ENCODE results near the gene STK40.

STK40 gene

GRCh38 chr1:36385410-36386264 lies at the start of gene STK40:
STK40 (minus strand) TSS chr1:36385924; CDS start chr1:36361332, 24,592 bp downstream.
- DNase-seq, result peak; percentile 98 to 99

- DNase-seq, result no peak
Observed at GRCh38 chr1:36433102-36433501, 47.4 kb upstream of the STK40 start.

GRCh38 chr1:36432616-36433015 lies 46.9 kb upstream of the STK40 start:
- no peak for DNase-seq

- DNase-seq, result no peak
Observed at GRCh38 chr1:36425791-36426190, 40.1 kb upstream of the STK40 start.

GRCh38 chr1:36421649-36422048 lies 35.9 kb upstream of the STK40 start:
- no peak for DNase-seq

- DNase-seq, result peak; percentile 93 to 96
Observed at GRCh38 chr1:36420836-36421317, 35.2 kb upstream of the STK40 start.

GRCh38 chr1:36420409-36420808 lies 34.7 kb upstream of the STK40 start:
- DNase-seq, result no peak

GRCh38 chr1:36419569-36419968 lies 33.8 kb upstream of the STK40 start:
- no peak for DNase-seq

GRCh38 chr1:36419140-36419539 lies 33.4 kb upstream of the STK40 start:
- DNase-seq, result no peak

- DNase-seq, result no peak
Observed at GRCh38 chr1:36417931-36418330, 32.2 kb upstream of the STK40 start.

- no peak for DNase-seq
Observed at GRCh38 chr1:36415661-36416326, 30.1 kb upstream of the STK40 start.

- DNase-seq, result no peak
Observed at GRCh38 chr1:36414384-36414783, 28.7 kb upstream of the STK40 start.

- DNase-seq, result peak; percentile 77 to 78
Observed at GRCh38 chr1:36411674-36412648, 26.2 kb upstream of the STK40 start.

- no peak for DNase-seq
Observed at GRCh38 chr1:36408479-36408878, 22.8 kb upstream of the STK40 start.

- DNase-seq, result no peak
Observed at GRCh38 chr1:36406440-36406839, 20.7 kb upstream of the STK40 start.

GRCh38 chr1:36402504-36402890 lies 16.8 kb upstream of the STK40 start:
- DNase-seq, result no peak

GRCh38 chr1:36401602-36402503 lies 16.1 kb upstream of the STK40 start:
- no peak for DNase-seq

GRCh38 chr1:36400825-36401601 lies 15.3 kb upstream of the STK40 start:
- DNase-seq, result no peak

- DNase-seq, result no peak
Observed at GRCh38 chr1:36400514-36400824, 14.7 kb upstream of the STK40 start.

- no peak for DNase-seq
Observed at GRCh38 chr1:36398370-36398977, 12.8 kb upstream of the STK40 start.
